ENCODE measurements around the gene TOMM70.
"Not testable (repeated sequence)": the region's sequence is repeated elsewhere in the genome, so short reads cannot be mapped to it uniquely, and the experiment has no call there.

The TOMM70 gene

GRCh38 chr3:100336229-100336628, 64.7 kb downstream of the TOMM70 start:
- Histone ChIP-seq H3K4me1 (ENCODE audit: control insufficient read depth, insufficient read depth, low read length) (peaks cover 13% of the 10 kb centered on the region), H3K36me3 (ENCODE audit: control insufficient read depth, insufficient read depth, low read length) (peaks cover 20% of the 10 kb centered on the region)
- H3K9ac ChIP-seq (ENCODE audit: low read length); H3K27me3 ChIP-seq (ENCODE audit: control insufficient read depth, insufficient read depth, low read length); H3K4me3 ChIP-seq (ENCODE audit: low read depth, low read length); H3K27ac ChIP-seq (ENCODE audit: low read depth, low read length); H3K9me3 ChIP-seq (ENCODE audit: control insufficient read depth, insufficient read depth, low read depth, low read length): not testable (repeated sequence)

- peak overlapping the region; percentile 90 for H3K9ac ChIP-seq (ENCODE audit: low read length)
- H3K27ac ChIP-seq (ENCODE audit: low read depth, low read length) = peak overlapping the region; percentile 84; the same call in 1 of the 2 replicates
- H3K4me3 ChIP-seq (ENCODE audit: low read depth, low read length) = peak overlapping the region; percentile 60
- H3K9me3 ChIP-seq (ENCODE audit: control insufficient read depth, insufficient read depth, low read depth, low read length) = no peaks in the 10 kb centered on the region
- peaks cover 14% of the 10 kb centered on the region; the same call in 1 of the 2 replicates for H3K36me3 ChIP-seq (ENCODE audit: control insufficient read depth, insufficient read depth, low read length)
- H3K4me1 ChIP-seq (ENCODE audit: control insufficient read depth, insufficient read depth, low read length) = peaks cover 13% of the 10 kb centered on the region
- no peaks in the 10 kb centered on the region for H3K27me3 ChIP-seq (ENCODE audit: control insufficient read depth, insufficient read depth, low read length)
These were observed 65.5 kb downstream of the TOMM70 start for GRCh38 chr3:100335434-100335833.

- peak within 1 kb of the TSS; percentile 60 for H3K4me3 ChIP-seq (ENCODE audit: low read depth, low read length)
- H3K36me3 ChIP-seq (ENCODE audit: control insufficient read depth, insufficient read depth, low read length) = peaks cover 9% of the 10 kb centered on the region; the same call in 1 of the 2 replicates
- H3K9ac ChIP-seq (ENCODE audit: low read length) = peak within 1 kb of the TSS; percentile 90
- peaks cover 13% of the 10 kb centered on the region for H3K4me1 ChIP-seq (ENCODE audit: control insufficient read depth, insufficient read depth, low read length)
- no peaks in the 10 kb centered on the region for H3K9me3 ChIP-seq (ENCODE audit: control insufficient read depth, insufficient read depth, low read depth, low read length)
- H3K27me3 ChIP-seq (ENCODE audit: control insufficient read depth, insufficient read depth, low read length) = no peaks in the 10 kb centered on the region
- peak within 1 kb of the TSS; percentile 84; the same call in 1 of the 2 replicates for H3K27ac ChIP-seq (ENCODE audit: low read depth, low read length)
These were observed 66.2 kb downstream of the TOMM70 start, which contains the start of gene NIT2 for GRCh38 chr3:100334488-100335351. NIT2 (plus strand) TSS chr3:100334757; CDS start chr3:100334792, 35 bp downstream.

- Histone ChIP-seq H3K9me3 (ENCODE audit: control insufficient read depth, insufficient read depth, low read depth, low read length) (no peaks in the 10 kb centered on the region), H3K9ac (ENCODE audit: low read length) (peak overlapping the region; percentile 52), H3K27me3 (ENCODE audit: control insufficient read depth, insufficient read depth, low read length) (no peaks in the 10 kb centered on the region), H3K4me1 (ENCODE audit: control insufficient read depth, insufficient read depth, low read length) (peaks cover 13% of the 10 kb centered on the region), H3K4me3 (ENCODE audit: low read depth, low read length) (peak overlapping the region; percentile 60), H3K27ac (ENCODE audit: low read depth, low read length) (no peak overlapping the region), H3K36me3 (ENCODE audit: control insufficient read depth, insufficient read depth, low read length) (0 out of 2 replicates have a peak, but pooled peaks cover 2% of the 10 kb centered on the region)
These were observed 66.9 kb downstream of the TOMM70 start for GRCh38 chr3:100333970-100334487.

GRCh38 chr3:100333051-100333450, 67.8 kb downstream of the TOMM70 start:
- no peaks in the 10 kb centered on the region for H3K27me3 ChIP-seq (ENCODE audit: control insufficient read depth, insufficient read depth, low read length)
- no peak overlapping the region for H3K4me3 ChIP-seq (ENCODE audit: low read depth, low read length)
- no peaks in the 10 kb centered on the region for H3K36me3 ChIP-seq (ENCODE audit: control insufficient read depth, insufficient read depth, low read length)
- H3K4me1 ChIP-seq (ENCODE audit: control insufficient read depth, insufficient read depth, low read length) = peaks cover 13% of the 10 kb centered on the region
- H3K9me3 ChIP-seq (ENCODE audit: control insufficient read depth, insufficient read depth, low read depth, low read length) = no peaks in the 10 kb centered on the region
- no peak overlapping the region for H3K27ac ChIP-seq (ENCODE audit: low read depth, low read length)
- no peak overlapping the region for H3K9ac ChIP-seq (ENCODE audit: low read length)

- Histone ChIP-seq H3K4me1 (ENCODE audit: control insufficient read depth, insufficient read depth, low read length) (peaks cover 13% of the 10 kb centered on the region), H3K36me3 (ENCODE audit: control insufficient read depth, insufficient read depth, low read length) (peaks cover 5% of the 10 kb centered on the region; the same call in 1 of the 2 replicates)
These were observed 69.2 kb downstream of the TOMM70 start for GRCh38 chr3:100331660-100332059.

GRCh38 chr3:100330651-100331050, 70.2 kb downstream of the TOMM70 start:
- peaks cover 5% of the 10 kb centered on the region; the same call in 1 of the 2 replicates for H3K36me3 ChIP-seq (ENCODE audit: control insufficient read depth, insufficient read depth, low read length)

More at GRCh38 chr3:100331660-100332059, 69.2 kb downstream of the TOMM70 start:
- no peak overlapping the region for H3K27ac ChIP-seq (ENCODE audit: low read depth, low read length)
- no peaks in the 10 kb centered on the region for H3K9me3 ChIP-seq (ENCODE audit: control insufficient read depth, insufficient read depth, low read depth, low read length)
- no peak overlapping the region for H3K9ac ChIP-seq (ENCODE audit: low read length)
- no peaks in the 10 kb centered on the region for H3K27me3 ChIP-seq (ENCODE audit: control insufficient read depth, insufficient read depth, low read length)
- no peak overlapping the region for H3K4me3 ChIP-seq (ENCODE audit: low read depth, low read length)

GRCh38 chr3:100329800-100330489, 70.9 kb downstream of the TOMM70 start:
- no peak overlapping the region for H3K27ac ChIP-seq (ENCODE audit: low read depth, low read length)
- no peak overlapping the region for H3K9ac ChIP-seq (ENCODE audit: low read length)
- peaks cover 11% of the 10 kb centered on the region for H3K36me3 ChIP-seq (ENCODE audit: control insufficient read depth, insufficient read depth, low read length)
- H3K4me3 ChIP-seq (ENCODE audit: low read depth, low read length) = no peak overlapping the region
- no peaks in the 10 kb centered on the region for H3K27me3 ChIP-seq (ENCODE audit: control insufficient read depth, insufficient read depth, low read length)
- no peaks in the 10 kb centered on the region for H3K9me3 ChIP-seq (ENCODE audit: control insufficient read depth, insufficient read depth, low read depth, low read length)
- peaks cover under 1% of the 10 kb centered on the region for H3K4me1 ChIP-seq (ENCODE audit: control insufficient read depth, insufficient read depth, low read length)

More at GRCh38 chr3:100330651-100331050, 70.2 kb downstream of the TOMM70 start:
- Histone ChIP-seq H3K27me3 (ENCODE audit: control insufficient read depth, insufficient read depth, low read length) (no peaks in the 10 kb centered on the region), H3K27ac (ENCODE audit: low read depth, low read length) (no peak overlapping the region), H3K4me3 (ENCODE audit: low read depth, low read length) (no peak overlapping the region), H3K4me1 (ENCODE audit: control insufficient read depth, insufficient read depth, low read length) (peaks cover 8% of the 10 kb centered on the region), H3K9ac (ENCODE audit: low read length) (no peak overlapping the region), H3K9me3 (ENCODE audit: control insufficient read depth, insufficient read depth, low read depth, low read length) (no peaks in the 10 kb centered on the region)

- H3K27me3 ChIP-seq (ENCODE audit: control insufficient read depth, insufficient read depth, low read length); H3K9me3 ChIP-seq (ENCODE audit: control insufficient read depth, insufficient read depth, low read depth, low read length); H3K27ac ChIP-seq (ENCODE audit: low read depth, low read length); H3K4me1 ChIP-seq (ENCODE audit: control insufficient read depth, insufficient read depth, low read length); H3K9ac ChIP-seq (ENCODE audit: low read length); H3K4me3 ChIP-seq (ENCODE audit: low read depth, low read length): not testable (repeated sequence)
- H3K36me3 ChIP-seq (ENCODE audit: control insufficient read depth, insufficient read depth, low read length) = peaks cover 26% of the 10 kb centered on the region
These were observed 73.5 kb downstream of the TOMM70 start for GRCh38 chr3:100327377-100327776.

- H3K9me3 ChIP-seq (ENCODE audit: control insufficient read depth, insufficient read depth, low read depth, low read length) = no peaks in the 10 kb centered on the region
- no peak overlapping the region for H3K27ac ChIP-seq (ENCODE audit: low read depth, low read length)
- no peak overlapping the region for H3K9ac ChIP-seq (ENCODE audit: low read length)
- H3K36me3 ChIP-seq (ENCODE audit: control insufficient read depth, insufficient read depth, low read length) = peaks cover 35% of the 10 kb centered on the region
- no peaks in the 10 kb centered on the region for H3K4me1 ChIP-seq (ENCODE audit: control insufficient read depth, insufficient read depth, low read length)
- H3K4me3 ChIP-seq (ENCODE audit: low read depth, low read length) = no peak overlapping the region
- no peaks in the 10 kb centered on the region for H3K27me3 ChIP-seq (ENCODE audit: control insufficient read depth, insufficient read depth, low read length)
These were observed 75.1 kb downstream of the TOMM70 start for GRCh38 chr3:100325827-100326226.
